ENCODE results near the gene KDSR. TPM values are rescaled to one million over a fixed set of nuclear protein-coding genes. Genes with fewer than 3 reads are reported as not detected.

Gene KDSR
- total and polyA plus RNA-seq, 2 donors (not counting 1 experiment from before 2014, with no cell fraction given): 6.4 to 21.1 TPM

DNA sequence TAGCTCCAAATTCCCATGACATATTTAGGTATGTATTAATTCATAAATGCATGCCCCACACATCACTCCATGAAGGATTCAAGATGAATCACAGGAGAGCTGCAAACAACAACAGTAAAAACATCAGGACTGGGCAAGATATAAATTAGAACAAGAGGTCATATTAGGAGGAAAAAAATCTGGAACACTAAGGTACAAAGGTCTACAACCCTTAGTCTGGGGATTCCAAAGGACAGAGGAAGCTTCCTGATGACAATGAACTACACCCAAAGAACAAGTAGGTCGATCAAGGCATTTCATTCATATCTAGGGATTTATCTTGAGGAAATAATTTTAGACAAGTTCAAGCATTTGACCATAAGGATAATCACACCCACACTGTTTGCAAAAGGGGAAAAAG, 40.7 kb upstream of the KDSR start:
- intact Hi-C loops (cut with micrococcal nuclease): no loop called here
- ATAC-seq (ENCODE audit: low read depth): no peak
- H3K27me3 Mint-ChIP-seq: no peaks in the 10 kb centered on the region

DNA sequence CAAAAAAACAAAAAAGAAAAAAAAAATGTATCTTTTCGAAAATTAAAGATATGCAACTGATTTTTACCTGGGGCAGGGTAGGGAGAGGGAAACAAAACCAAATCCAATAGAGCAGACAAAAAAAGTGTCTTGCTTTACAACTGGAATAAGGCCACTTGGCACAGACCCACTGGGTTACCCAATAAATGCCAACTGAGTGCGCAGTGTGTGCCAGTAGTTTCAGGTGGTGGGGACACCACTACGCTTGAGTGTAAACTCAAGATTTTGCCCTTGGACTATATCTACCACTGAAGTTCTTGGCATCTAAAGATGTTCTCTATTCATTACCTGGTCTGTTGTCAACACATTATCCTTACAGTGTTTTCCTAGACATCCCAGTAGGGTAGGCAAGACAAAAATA, 39.0 kb upstream of the KDSR start:
- Histone ChIP-seq H3K27me3 (replicated peaks in 1 of 4; ENCODE audit: control extremely low read depth in 1 of 4, control insufficient read depth in 3 of 4, insufficient read depth in 4 of 4, low read length in 3 of 4) (no peaks in the 10 kb centered on the region), H3K4me2 (replicated peaks; ENCODE audit: low read depth, low read length, poor library complexity, severe bottlenecking) (no peak overlapping the region), H3K27ac (ENCODE audit: low read length in 2 of 2) (no peak overlapping the region), H3K9me3 (ENCODE audit: control extremely low read depth in 1 of 3, control insufficient read depth in 2 of 3, insufficient read depth in 1 of 3, low read length in 2 of 3) (no peaks in the 10 kb centered on the region), H3K4me3 (ENCODE audit: control extremely low read depth in 1 of 5, extremely low read depth in 1 of 5, insufficient read depth in 1 of 5, low read depth in 2 of 5, low read length in 4 of 5) (no peak overlapping the region), H4K20me1 (ENCODE audit: control insufficient read depth, insufficient read depth, low read length, poor library complexity, severe bottlenecking) (peaks cover 37% of the 10 kb centered on the region), H3K9ac (ENCODE audit: low read length) (no peak overlapping the region), H2AFZ (ENCODE audit: insufficient read depth, low read depth, low read length, poor library complexity, severe bottlenecking) (no peak overlapping the region), H3K79me2 (ENCODE audit: control insufficient read depth, insufficient read depth, low read length) (peaks cover 29% of the 10 kb centered on the region), H3K36me3 (replicated peaks in 1 of 2; ENCODE audit: control extremely low read depth in 1 of 2, control insufficient read depth in 1 of 2, extremely low read depth in 1 of 2, insufficient read depth in 2 of 2, low read length in 1 of 2) (peaks cover 7 to 68% of the 10 kb centered on the region in 2 experiments), H3K4me1 (ENCODE audit: control insufficient read depth in 2 of 2, insufficient read depth in 2 of 2, low read length in 2 of 2) (no peaks in the 10 kb centered on the region)
- 100% methylated on average over 1 of the region's 3 CpGs for WGBS (ENCODE audit: insufficient coverage)
- DNase-seq: no peak
- no peak for ATAC-seq (ENCODE audit: low read depth)
- ChIA-PET POLR2A (no interaction called here), CTCF (no interaction called here)
- intact Hi-C loops (cut with micrococcal nuclease): no loop called here
- Mint-ChIP-seq H3K9me3 (ENCODE audit: insufficient read depth) (no peaks in the 10 kb centered on the region), H3K27ac (no peak overlapping the region), H3K27me3 (no peaks in the 10 kb centered on the region), H3K4me1 (peaks cover 2% of the 10 kb centered on the region), H3K4me3 (no peak overlapping the region)
- no peak for TF ChIP-seq EZH2 (IDR thresholded peaks at IDR 0.05; ENCODE audit: borderline replicate concordance, insufficient read depth, low read depth, low read length, poor library complexity, severe bottlenecking)
- TF ChIP-seq, protein P1, sequence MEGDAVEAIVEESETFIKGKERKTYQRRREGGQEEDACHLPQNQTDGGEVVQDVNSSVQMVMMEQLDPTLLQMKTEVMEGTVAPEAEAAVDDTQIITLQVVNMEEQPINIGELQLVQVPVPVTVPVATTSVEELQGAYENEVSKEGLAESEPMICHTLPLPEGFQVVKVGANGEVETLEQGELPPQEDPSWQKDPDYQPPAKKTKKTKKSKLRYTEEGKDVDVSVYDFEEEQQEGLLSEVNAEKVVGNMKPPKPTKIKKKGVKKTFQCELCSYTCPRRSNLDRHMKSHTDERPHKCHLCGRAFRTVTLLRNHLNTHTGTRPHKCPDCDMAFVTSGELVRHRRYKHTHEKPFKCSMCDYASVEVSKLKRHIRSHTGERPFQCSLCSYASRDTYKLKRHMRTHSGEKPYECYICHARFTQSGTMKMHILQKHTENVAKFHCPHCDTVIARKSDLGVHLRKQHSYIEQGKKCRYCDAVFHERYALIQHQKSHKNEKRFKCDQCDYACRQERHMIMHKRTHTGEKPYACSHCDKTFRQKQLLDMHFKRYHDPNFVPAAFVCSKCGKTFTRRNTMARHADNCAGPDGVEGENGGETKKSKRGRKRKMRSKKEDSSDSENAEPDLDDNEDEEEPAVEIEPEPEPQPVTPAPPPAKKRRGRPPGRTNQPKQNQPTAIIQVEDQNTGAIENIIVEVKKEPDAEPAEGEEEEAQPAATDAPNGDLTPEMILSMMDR (IDR thresholded peaks at IDR 0.05): no peak

More for the DNA sequence above, 40.7 kb upstream of the KDSR start:
- Histone ChIP-seq H3K79me2 (ENCODE audit: control insufficient read depth, insufficient read depth, low read length) (peaks cover 37% of the 10 kb centered on the region), H4K20me1 (ENCODE audit: control insufficient read depth, insufficient read depth, low read length, poor library complexity, severe bottlenecking) (peaks cover 38% of the 10 kb centered on the region), H3K4me3 (ENCODE audit: control extremely low read depth in 1 of 5, extremely low read depth in 1 of 5, insufficient read depth in 1 of 5, low read depth in 2 of 5, low read length in 4 of 5) (no peak overlapping the region), H3K9ac (ENCODE audit: low read length) (no peak overlapping the region), H3K27ac (ENCODE audit: low read length in 2 of 2) (no peak overlapping the region), H3K27me3 (replicated peaks in 1 of 4; ENCODE audit: control extremely low read depth in 1 of 4, control insufficient read depth in 3 of 4, insufficient read depth in 4 of 4, low read length in 3 of 4) (no peaks in the 10 kb centered on the region), H3K36me3 (replicated peaks in 1 of 2; ENCODE audit: control extremely low read depth in 1 of 2, control insufficient read depth in 1 of 2, extremely low read depth in 1 of 2, insufficient read depth in 2 of 2, low read length in 1 of 2) (peaks cover 6 to 60% of the 10 kb centered on the region in 2 experiments), H3K9me3 (ENCODE audit: control extremely low read depth in 1 of 3, control insufficient read depth in 2 of 3, insufficient read depth in 1 of 3, low read length in 2 of 3) (no peaks in the 10 kb centered on the region), H2AFZ (ENCODE audit: insufficient read depth, low read depth, low read length, poor library complexity, severe bottlenecking) (no peak overlapping the region), H3K4me2 (replicated peaks; ENCODE audit: low read depth, low read length, poor library complexity, severe bottlenecking) (no peak overlapping the region), H3K4me1 (ENCODE audit: control insufficient read depth in 2 of 2, insufficient read depth in 2 of 2, low read length in 2 of 2) (no peaks in the 10 kb centered on the region)
- H3K9me3 Mint-ChIP-seq (ENCODE audit: insufficient read depth): no peaks in the 10 kb centered on the region
- ChIA-PET POLR2A (no interaction called here), CTCF (no interaction called here)
- H3K4me3 Mint-ChIP-seq: no peak overlapping the region
- WGBS (ENCODE audit: insufficient coverage): no CpG with 5 or more reads among the region's 1 CpG
- TF ChIP-seq, protein P1 (IDR thresholded peaks at IDR 0.05): no peak
- TF ChIP-seq EZH2 (IDR thresholded peaks at IDR 0.05; ENCODE audit: borderline replicate concordance, insufficient read depth, low read depth, low read length, poor library complexity, severe bottlenecking): no peak
- peaks cover 2% of the 10 kb centered on the region for H3K4me1 Mint-ChIP-seq
- H3K27ac Mint-ChIP-seq: no peak overlapping the region
- no peak for DNase-seq

Data from B cell (primary cell).